RWPE2 (cell line): ENCODE results near the gene USB1.

Experiments used
- ATAC-seq: fragments of 200-7000 bp; cut with Tn5 transposase; 3 replicates; pipeline ENCODE4 v1.9.1; 2021; ENCODE audit warnings: low read depth
- DNase-seq: peaks from one replicate; pipeline ENCODE4 v3.0.0-alpha.2; 2020; ENCODE audit warnings: low spot score
- H3K27ac ChIP-seq: fragments of 450-650 bp; 2 replicates; pipeline ENCODE4 v1.5.1; 2017; ENCODE audit warnings: mild to moderate bottlenecking; ENCODE audit not compliant: poor library complexity, severe bottlenecking
- H3K27me3 ChIP-seq: fragments of 250-450 bp; sonication (Bioruptor Pico); 2 replicates; pipeline ENCODE4 v1.5.1; 2021; ENCODE audit warnings: mild to moderate bottlenecking, moderate library complexity; ENCODE audit not compliant: insufficient read depth, poor library complexity, severe bottlenecking
- H3K36me3 ChIP-seq: fragments of 250-450 bp; sonication (Bioruptor Pico); 2 replicates; pipeline ENCODE4 v1.5.1; 2020; ENCODE audit warnings: low read depth, mild to moderate bottlenecking, moderate library complexity
- H3K4me1 ChIP-seq: fragments of 250-450 bp; sonication (Bioruptor Pico); 2 replicates; pipeline ENCODE4 v1.5.1; 2021; ENCODE audit warnings: mild to moderate bottlenecking, moderate library complexity; ENCODE audit not compliant: insufficient read depth, poor library complexity, severe bottlenecking
- H3K4me3 ChIP-seq: fragments of 250-450 bp; sonication (Bioruptor Pico); 2 replicates; pipeline ENCODE4 v1.5.1; 2021; ENCODE audit warnings: mild to moderate bottlenecking, moderate library complexity; ENCODE audit not compliant: severe bottlenecking
- H3K9me3 ChIP-seq: fragments of 250-450 bp; sonication (Bioruptor Pico); 2 replicates; pipeline ENCODE4 v1.5.1; 2021; ENCODE audit warnings: mild to moderate bottlenecking, moderate library complexity; ENCODE audit not compliant: severe bottlenecking
- CTCF ChIP-seq: fragments of 450-650 bp; IDR thresholded peaks from one replicate; pipeline ENCODE4 v1.5.1; 2017; ENCODE audit warnings: mild to moderate bottlenecking, moderate library complexity; ENCODE audit not compliant: poor library complexity, severe bottlenecking

The USB1 gene

GRCh38 chr16:57962046-57962445 lies 39.2 kb upstream of the USB1 start:
- H3K27me3 ChIP-seq = no peaks in the 10 kb centered on the region
- H3K4me1 ChIP-seq = no peaks in the 10 kb centered on the region
- H3K9me3 ChIP-seq = no peaks in the 10 kb centered on the region
- no peaks in the 10 kb centered on the region for H3K36me3 ChIP-seq
- DNase-seq (no peak), ATAC-seq (no peak)
- H3K27ac ChIP-seq = no peak overlapping the region
- TF ChIP-seq CTCF = no peak
- no peak overlapping the region for H3K4me3 ChIP-seq

DNA sequence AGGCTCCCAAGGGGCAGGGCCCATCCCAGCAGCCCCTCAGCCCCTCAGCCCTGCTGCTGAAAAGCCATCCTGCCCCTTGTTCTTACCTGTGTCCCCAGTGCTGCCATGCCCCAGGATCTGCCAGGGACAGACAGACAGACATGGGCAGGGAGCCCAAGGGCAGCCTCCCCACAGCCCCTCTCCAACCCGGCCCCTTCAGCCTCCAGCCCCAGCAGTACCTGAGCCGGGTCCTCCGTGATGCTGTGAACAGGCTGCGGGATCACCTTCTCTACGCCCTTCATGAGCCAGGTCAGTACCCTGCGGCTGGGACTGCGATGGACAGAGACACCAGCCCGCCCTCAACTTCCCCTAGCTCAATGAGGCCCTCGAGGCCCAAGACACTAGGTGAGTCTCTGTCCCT lies 38.5 kb upstream of the USB1 start:
- no peak overlapping the region for H3K4me3 ChIP-seq
- H3K27ac ChIP-seq = no peak overlapping the region
- H3K36me3 ChIP-seq = no peaks in the 10 kb centered on the region
- ATAC-seq (no peak), DNase-seq (no peak)
- TF ChIP-seq CTCF = no peak
- H3K27me3 ChIP-seq = no peaks in the 10 kb centered on the region
- H3K4me1 ChIP-seq = no peaks in the 10 kb centered on the region
- no peaks in the 10 kb centered on the region for H3K9me3 ChIP-seq

DNA sequence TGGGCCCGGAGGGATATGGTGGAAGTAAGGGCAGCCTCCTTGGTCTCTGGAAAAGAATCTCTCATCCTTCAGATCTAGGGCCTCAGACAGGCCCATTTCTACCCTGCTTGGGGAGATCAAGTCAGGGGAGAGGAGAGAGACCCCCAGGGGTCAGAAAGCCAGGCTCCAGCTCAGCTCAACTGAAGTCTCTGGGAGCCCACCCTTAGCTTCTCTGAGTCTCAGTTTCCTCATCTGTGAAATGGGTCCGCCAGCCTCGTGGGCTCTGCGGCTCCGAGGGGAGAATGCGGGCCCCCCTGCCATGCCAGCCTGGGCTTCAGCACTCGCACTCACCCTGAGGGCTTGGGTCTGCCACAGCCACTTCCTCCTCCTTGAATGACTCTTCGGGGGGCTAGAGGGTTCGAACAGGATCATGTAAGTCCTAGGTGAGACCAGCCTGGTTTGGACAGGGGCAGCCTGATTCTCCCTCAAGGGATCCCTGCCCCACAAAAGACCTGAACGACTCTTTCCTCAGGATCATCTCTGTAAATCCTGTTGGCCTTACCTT lies 37.0 kb upstream of the USB1 start:
- DNase-seq (no peak), ATAC-seq (no peak)
- no peaks in the 10 kb centered on the region for H3K4me1 ChIP-seq
- TF ChIP-seq CTCF = no peak
- H3K9me3 ChIP-seq = no peaks in the 10 kb centered on the region
- H3K36me3 ChIP-seq = no peaks in the 10 kb centered on the region
- no peaks in the 10 kb centered on the region for H3K27me3 ChIP-seq
- no peak overlapping the region for H3K4me3 ChIP-seq
- no peak overlapping the region for H3K27ac ChIP-seq

- no peak for TF ChIP-seq CTCF
These were observed 34.9 kb upstream of the USB1 start for GRCh38 chr16:57966204-57966771.

DNA sequence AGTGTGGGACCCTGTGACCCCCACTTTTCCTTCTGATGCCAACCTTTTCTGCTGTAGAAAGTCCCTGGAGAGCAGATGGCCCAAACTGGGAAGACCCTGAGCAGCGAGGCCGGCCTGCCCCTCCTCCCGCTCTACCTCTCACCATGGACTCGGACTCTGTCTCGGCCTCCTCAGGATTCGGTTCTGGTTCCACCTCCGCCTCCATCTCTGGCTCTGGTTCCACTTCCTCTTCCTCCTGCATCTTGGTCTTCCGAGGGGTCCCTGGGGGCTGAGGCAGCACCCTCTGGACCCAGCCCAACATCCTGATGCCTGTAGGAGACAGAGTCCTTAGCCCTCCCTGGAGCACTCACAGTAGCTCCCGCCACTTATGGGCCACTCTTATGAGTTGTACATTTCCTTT lies 34.2 kb upstream of the USB1 start:
- no peak for TF ChIP-seq CTCF
- no peak for ATAC-seq
- Histone ChIP-seq H3K4me3 (no peak overlapping the region), H3K4me1 (no peaks in the 10 kb centered on the region), H3K9me3 (no peaks in the 10 kb centered on the region), H3K36me3 (no peaks in the 10 kb centered on the region), H3K27me3 (no peaks in the 10 kb centered on the region), H3K27ac (no peak overlapping the region)
- no peak for DNase-seq

More at GRCh38 chr16:57966204-57966771, 34.9 kb upstream of the USB1 start:
- no peak overlapping the region for H3K4me3 ChIP-seq
- H3K27me3 ChIP-seq = no peaks in the 10 kb centered on the region
- H3K4me1 ChIP-seq = no peaks in the 10 kb centered on the region
- no peaks in the 10 kb centered on the region for H3K9me3 ChIP-seq
- H3K36me3 ChIP-seq = no peaks in the 10 kb centered on the region
- DNase-seq (no peak), ATAC-seq (0 out of 3 replicates have a peak, but pooled peaks have one; percentile 29)
- no peak overlapping the region for H3K27ac ChIP-seq
